ENCODE results near the gene ZNRF3.
"Not testable (repeated sequence)": the region's sequence is repeated elsewhere in the genome, so short reads cannot be mapped to it uniquely, and the experiment has no call there.

ZNRF3 gene

GRCh38 chr22:28986366-28986765 lies 103.0 kb downstream of the ZNRF3 start:
- DNase-seq, result no peak

- no peak for DNase-seq
Observed at GRCh38 chr22:28988457-28988856, 105.1 kb downstream of the ZNRF3 start.

GRCh38 chr22:28989035-28989464 lies 105.7 kb downstream of the ZNRF3 start:
- DNase-seq, result no peak

- no peak for DNase-seq
Observed at GRCh38 chr22:28989484-28989883, 106.1 kb downstream of the ZNRF3 start.

GRCh38 chr22:28989912-28990311 lies 106.5 kb downstream of the ZNRF3 start:
- no peak for DNase-seq

- DNase-seq, result no peak
Observed at GRCh38 chr22:28992565-28993356, 109.4 kb downstream of the ZNRF3 start.

GRCh38 chr22:28994522-28994921 lies 111.2 kb downstream of the ZNRF3 start:
- DNase-seq, result no peak

GRCh38 chr22:28995551-28995950 lies 112.2 kb downstream of the ZNRF3 start:
- DNase-seq, result no peak

GRCh38 chr22:28997342-28997741 lies 114.0 kb downstream of the ZNRF3 start:
- DNase-seq, result no peak

- no peak for DNase-seq
Observed at GRCh38 chr22:28998681-28999080, 115.3 kb downstream of the ZNRF3 start.

- DNase-seq, result no peak
Observed at GRCh38 chr22:28999510-28999909, 116.1 kb downstream of the ZNRF3 start.

GRCh38 chr22:28999919-29000556 lies 116.7 kb downstream of the ZNRF3 start:
- no peak for DNase-seq

GRCh38 chr22:29000641-29001040 lies 117.3 kb downstream of the ZNRF3 start:
- no peak for DNase-seq

GRCh38 chr22:29002603-29003002 lies 119.2 kb downstream of the ZNRF3 start:
- DNase-seq, result peak; percentile 39

GRCh38 chr22:29003552-29003951 lies 120.2 kb downstream of the ZNRF3 start:
- DNase-seq, result no peak

GRCh38 chr22:29003975-29004646 lies 120.7 kb downstream of the ZNRF3 start:
- DNase-seq, result no peak

GRCh38 chr22:29004647-29005371 lies 121.4 kb downstream of the ZNRF3 start:
- peak; percentile 51 for DNase-seq

- DNase-seq, result not testable (repeated sequence)
Observed at GRCh38 chr22:29005754-29006153, 122.4 kb downstream of the ZNRF3 start.

GRCh38 chr22:29006346-29006745 lies 123.0 kb downstream of the ZNRF3 start:
- no peak for DNase-seq

- DNase-seq, result no peak
Observed at GRCh38 chr22:29009148-29009547, 125.8 kb downstream of the ZNRF3 start.

- peak; percentile 58 for DNase-seq
Observed at GRCh38 chr22:29011240-29012100, 128.1 kb downstream of the ZNRF3 start.

- no peak for DNase-seq
Observed at GRCh38 chr22:29012101-29012433, 128.7 kb downstream of the ZNRF3 start.
